GM21529 (cell line): Measurements from ENCODE around the gene INPP5F.
A peak's percentile ranks its signal among the peaks of the same experiment; 100 is the strongest.

Experiments used
- ATAC-seq: cut with Tn5 transposase; IDR thresholded peaks from one replicate; pipeline ENCODE4 v1.9.1; 2021; ENCODE audit not compliant: unreplicated experiment

Gene INPP5F, protein sequence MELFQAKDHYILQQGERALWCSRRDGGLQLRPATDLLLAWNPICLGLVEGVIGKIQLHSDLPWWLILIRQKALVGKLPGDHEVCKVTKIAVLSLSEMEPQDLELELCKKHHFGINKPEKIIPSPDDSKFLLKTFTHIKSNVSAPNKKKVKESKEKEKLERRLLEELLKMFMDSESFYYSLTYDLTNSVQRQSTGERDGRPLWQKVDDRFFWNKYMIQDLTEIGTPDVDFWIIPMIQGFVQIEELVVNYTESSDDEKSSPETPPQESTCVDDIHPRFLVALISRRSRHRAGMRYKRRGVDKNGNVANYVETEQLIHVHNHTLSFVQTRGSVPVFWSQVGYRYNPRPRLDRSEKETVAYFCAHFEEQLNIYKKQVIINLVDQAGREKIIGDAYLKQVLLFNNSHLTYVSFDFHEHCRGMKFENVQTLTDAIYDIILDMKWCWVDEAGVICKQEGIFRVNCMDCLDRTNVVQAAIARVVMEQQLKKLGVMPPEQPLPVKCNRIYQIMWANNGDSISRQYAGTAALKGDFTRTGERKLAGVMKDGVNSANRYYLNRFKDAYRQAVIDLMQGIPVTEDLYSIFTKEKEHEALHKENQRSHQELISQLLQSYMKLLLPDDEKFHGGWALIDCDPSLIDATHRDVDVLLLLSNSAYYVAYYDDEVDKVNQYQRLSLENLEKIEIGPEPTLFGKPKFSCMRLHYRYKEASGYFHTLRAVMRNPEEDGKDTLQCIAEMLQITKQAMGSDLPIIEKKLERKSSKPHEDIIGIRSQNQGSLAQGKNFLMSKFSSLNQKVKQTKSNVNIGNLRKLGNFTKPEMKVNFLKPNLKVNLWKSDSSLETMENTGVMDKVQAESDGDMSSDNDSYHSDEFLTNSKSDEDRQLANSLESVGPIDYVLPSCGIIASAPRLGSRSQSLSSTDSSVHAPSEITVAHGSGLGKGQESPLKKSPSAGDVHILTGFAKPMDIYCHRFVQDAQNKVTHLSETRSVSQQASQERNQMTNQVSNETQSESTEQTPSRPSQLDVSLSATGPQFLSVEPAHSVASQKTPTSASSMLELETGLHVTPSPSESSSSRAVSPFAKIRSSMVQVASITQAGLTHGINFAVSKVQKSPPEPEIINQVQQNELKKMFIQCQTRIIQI

DNA sequence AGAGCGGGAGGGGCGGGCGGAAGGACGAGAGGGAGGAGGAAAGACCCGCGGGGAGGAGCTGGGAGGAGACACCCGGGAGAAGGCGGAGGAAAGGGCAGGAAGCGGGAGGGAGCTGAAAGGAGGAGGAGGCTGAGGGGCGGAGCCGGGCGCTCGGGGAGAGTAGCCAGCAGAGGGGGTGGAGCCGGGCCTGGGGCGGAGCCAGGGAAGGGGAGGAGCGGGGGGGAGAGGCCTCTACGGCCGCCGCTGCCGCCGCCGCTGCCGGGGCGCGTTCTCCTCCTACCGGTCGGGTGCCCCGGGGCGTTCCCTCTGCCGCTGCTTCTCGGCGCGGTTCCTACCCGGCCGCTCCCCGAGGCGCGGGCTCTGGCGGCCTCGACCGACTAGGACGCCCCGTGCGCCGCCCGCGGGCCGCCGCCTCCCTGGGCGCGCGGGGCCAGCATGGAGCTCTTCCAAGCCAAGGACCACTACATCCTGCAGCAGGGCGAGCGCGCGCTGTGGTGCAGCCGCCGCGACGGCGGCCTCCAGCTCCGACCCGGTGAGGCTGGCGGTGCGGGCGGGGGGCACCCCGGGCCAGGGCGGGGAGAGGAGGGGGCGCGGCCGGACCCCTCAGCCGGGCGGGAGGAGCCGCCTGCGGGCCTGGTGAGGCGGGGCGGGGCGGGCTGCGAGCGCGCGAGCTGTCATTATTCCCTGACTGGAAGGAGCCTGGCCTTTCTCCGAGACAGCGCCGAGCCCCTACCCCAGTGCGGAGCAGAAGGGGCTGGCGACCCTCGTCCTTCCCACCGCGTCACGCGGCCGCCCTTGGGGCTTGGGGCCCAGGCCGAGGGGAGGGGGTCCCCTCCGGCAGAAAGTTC is at the start of gene INPP5F:
TSS of gene INPP5F (plus strand) at position 223 of the 848 bp plus-strand sequence. CDS start at position 436, 213 bp downstream.
- ATAC-seq, result peak; percentile 86

DNA sequence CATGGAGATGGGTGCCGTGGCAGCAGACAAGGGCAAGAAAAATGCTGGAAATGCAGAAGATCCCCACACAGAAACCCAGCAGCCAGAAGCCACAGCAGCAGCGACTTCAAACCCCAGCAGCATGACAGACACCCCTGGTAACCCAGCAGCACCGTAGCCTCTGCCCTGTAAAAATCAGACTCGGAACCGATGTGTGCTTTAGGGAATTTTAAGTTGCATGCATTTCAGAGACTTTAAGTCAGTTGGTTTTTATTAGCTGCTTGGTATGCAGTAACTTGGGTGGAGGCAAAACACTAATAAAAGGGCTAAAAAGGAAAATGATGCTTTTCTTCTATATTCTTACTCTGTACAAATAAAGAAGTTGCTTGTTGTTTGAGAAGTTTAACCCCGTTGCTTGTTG is 48.7 kb upstream of the INPP5F start:
- ATAC-seq, result no peak

DNA sequence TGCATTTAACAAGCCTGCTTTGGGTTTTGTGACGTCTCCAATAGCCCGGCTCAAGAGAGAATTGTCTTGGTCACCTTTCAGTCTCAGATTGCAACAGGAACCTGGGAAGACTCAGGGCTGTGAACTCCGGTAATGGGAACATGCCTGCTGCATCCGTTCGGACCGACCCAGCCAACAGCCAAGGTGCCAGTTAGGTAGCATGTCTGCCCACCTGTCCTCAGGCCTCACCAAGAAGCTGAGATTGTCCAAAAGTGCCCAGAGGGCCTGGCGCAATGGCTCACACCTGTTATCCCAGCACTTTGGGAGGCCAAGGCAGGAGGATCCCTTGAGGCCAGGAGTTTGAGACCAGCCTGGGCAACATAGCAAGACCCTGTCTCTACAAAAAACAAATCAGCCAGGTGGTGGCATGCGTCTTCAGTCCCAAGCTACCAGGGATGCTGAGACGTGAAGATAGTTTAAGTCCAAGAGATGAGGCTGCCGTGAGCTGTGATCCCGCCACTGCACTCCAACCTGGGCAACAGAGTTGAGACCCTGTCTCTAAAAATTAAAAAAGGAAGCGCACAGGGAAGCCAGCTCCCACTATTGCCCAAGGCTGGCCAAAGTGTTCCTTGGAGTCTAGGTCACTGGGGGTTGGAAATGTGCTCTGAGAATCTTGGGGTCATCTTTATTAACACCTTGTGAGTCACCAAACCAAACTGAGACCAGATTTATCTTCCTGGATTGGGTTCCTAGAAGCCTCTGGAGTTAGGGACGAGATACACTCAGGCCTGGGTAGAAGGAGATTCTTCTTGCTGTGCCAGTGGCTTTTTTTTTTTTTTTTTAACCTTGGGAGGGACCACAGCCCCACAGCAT is 47.7 kb upstream of the INPP5F start:
- no peak for ATAC-seq

DNA sequence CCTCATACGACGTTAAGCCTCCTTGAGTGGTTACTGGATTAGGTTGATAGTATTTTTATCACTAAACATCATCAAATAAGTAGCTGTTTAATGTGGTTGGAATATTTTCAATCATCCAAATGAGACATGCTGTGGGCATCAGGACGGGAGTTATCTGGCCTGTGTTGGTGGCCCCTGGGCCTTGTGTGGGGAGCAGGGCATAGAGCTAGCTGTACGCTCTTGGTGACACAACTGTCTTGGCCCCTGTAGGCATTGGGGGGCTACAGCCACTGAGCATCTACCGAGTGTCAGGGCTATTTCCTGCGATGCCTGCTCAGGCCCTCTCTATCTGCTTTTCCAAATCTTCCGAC is 46.4 kb upstream of the INPP5F start:
- no peak for ATAC-seq

DNA sequence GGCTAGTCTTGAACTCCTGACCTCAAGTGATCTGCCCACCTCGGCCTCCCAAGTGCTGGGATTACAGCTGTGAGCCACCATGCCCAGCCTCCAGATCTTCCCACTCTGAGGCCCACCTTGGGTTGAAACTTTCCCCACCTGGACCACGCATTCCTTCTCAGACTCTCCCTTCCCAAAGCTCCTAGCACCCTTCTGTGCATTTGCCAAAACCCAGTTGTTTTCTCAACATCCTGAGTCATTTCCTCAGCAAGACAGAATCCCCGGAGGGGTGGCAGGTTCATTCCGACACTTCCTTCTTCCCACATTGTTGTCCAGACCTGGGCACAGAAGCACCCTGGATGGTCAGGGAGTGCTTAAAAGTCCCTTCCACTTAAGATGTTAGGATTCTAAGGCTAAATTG is 45.8 kb upstream of the INPP5F start:
- no peak for ATAC-seq

DNA sequence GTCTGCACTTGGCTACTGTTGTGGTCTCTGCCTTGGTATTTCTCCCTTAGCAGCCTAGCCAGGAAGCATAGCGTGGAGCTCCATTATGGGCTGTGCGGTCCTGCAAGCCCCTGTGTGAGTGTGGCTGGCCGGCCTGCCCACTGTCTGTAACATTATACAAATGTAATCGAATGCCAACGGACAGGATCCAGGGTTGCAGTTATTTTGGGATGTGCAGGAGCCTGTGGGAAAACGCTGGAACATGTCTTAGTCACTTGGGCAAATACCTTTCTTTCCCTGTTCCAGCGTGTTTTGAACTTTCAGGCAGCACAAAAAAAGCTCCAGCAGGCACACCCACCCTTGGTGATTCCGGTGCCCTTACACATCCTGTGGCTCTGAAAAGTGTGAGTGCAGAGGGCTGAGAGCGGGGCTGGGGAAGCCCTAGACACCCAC is 45.2 kb upstream of the INPP5F start:
- no peak for ATAC-seq

DNA sequence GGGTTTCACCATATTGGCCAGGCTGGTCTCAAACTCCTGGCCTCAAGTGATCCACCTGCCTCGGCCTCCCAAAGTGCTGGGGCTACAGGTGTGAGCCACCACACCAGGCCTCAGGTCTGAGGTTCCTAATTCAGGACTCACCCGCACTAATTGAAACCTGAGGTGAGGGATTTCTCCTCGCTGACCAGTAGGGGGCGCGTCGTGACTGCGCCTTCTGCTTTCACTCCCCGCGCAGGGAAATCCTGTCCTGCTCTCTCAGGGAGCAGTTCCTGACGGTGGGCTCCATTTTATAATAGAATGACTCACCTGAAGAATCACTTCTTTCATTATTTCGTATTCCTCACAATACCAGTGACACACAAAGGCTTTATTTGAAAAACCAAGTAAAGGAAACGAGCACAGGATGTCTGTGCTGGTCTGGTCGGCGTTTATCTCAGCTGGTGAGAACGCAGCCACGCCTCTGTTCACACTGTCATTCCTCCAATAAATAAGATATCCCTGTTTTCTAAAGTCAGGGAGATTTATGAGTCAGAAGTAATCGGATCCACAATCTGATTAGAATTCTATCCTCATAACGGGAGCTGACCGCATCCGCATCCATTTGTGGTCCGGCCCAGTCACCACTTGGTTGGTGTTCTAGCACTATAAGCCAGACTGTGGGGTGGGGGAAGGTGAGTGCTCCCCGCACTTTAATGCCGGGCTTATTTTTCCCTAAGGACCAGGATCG is 39.2 kb upstream of the INPP5F start:
- ATAC-seq, result peak; percentile 77

DNA sequence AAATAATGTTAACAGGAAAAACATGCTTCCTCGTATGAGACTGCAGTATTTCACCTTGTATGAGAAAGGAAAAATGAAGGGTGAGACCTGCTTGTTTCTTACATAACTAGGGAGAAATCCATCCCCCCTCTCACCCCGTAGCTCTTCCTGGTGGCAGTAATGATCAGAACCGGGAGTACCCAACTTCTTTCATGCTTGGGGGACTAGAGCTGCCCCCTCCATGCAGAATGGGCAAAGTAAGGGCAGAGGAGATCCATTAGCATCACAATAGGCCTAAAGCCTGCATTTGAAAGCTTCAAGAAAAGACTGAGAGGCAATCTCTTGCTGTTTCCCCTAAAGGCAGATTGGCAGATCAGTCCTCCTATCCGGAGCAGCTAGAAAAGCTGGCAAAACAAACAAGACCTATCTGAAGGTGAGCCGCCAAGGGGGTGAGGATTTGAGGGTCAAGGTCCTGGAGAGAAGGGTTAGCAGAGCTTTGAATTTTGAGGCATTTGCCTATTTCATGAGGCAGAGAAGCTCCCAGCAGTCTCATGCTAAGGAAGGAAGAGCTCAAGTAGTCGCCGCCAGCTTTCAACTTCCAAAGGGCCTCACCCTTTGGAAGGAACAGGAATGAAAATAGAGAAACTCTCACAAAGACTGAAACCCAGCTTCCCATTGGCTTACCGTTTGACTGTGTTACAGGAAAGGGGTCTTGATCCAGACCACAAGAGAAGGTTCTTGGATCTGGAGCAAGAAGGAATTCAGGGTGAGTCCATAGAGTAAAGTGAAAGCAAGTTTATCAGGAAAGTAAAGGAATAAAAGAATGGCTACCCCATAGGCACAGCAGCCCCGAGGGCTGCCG is 38.4 kb upstream of the INPP5F start:
- ATAC-seq, result no peak

DNA sequence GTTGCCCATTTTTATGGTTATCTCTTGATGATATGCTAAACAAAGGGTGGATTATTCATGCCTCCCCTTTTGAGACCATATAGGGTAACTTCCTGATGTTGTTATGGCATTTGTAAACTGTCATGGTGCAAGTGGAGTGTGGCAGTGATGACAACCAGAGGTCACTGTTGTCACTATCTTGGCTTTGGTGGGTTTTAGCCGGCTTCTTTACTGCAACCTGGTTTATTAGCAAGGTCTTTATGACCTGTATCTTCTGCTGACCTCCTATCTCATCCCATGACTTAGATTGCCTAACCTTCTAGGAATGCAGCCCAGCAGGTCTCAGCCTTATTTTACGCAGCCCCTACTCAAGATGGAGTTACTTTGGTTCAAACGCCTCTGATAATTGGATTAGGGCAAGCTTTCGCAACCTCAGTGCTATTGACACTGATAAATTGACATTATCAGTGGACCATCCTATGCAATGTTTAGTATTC is 37.8 kb upstream of the INPP5F start:
- ATAC-seq, result no peak

DNA sequence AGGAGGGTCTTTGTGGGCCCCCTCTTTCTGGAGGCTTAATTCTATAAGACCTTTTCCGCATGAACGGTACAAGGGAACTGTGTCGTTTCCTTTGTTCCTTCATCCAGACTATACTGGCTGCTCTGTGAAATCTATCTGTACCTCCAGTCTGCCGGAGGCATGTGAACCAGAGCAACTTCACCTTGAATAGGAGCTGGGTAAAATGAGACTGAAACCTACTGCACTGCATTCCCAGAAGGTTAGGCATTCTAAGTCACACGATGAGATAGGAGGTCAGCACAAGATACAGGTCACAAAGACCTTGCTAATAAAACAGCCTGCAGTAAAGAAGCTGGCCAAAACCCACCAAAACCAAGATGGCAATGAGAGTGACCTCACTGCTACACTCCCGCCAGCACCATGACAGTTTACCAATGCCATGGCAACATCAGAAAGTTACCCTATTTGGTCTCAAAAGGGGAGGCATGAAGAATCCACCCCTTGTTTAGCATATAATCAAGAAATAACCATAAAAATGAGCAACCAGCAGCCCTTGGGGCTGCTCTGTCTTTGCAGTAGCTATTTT is 36.8 kb upstream of the INPP5F start:
- no peak for ATAC-seq

DNA sequence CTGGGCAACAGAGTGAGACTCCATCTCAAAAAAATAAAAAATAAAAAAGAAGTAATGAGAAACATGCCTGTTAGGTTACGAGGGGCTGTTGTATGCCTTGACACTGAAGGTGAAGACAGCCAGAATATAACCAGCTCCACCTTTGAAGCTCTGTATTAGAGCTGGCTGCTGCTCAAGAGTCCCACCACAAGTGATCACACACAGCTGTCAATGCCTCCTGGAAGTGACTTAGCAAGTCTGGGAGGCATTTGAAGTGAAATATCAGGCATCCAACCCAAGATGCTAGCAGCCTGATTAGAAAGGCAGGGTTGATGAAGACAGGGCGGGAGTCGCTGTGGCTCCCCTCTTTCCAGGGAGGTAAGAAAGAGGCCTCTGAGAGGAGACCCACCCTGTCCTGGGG is 34.1 kb upstream of the INPP5F start:
- no peak for ATAC-seq

DNA sequence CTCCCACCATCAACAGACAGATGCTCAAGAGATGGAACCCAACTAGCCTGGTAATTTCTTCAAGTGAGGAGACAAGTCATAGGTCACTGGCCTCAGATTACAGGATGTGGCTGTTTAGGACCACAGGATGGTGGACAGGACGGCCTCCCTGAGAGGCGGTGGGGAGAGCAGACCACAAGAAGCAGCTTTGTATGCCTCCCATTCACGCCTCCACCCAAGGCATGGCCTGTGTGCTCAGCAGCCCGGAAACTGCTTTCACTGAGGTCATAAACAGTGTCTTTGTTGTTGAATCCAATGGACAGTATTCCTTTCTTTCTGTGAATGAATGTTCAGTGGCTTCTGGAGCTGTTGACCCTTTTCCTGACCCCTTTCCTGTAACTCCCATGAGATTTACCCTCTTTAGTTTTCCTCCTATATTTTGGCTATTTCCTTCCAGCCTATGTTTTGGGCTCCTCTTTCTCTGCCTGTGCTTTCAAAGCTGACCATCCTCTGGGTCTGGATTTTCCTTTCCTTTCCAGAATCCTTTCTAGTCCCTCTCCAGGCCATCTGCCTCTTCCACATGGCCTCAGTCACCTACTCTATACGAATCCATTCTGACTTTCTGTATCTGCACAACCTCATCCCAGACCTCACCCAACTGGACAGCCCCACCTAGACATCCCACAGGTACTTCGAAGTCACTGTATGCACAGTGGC is 32.4 kb upstream of the INPP5F start:
- ATAC-seq, result peak; percentile 68

DNA sequence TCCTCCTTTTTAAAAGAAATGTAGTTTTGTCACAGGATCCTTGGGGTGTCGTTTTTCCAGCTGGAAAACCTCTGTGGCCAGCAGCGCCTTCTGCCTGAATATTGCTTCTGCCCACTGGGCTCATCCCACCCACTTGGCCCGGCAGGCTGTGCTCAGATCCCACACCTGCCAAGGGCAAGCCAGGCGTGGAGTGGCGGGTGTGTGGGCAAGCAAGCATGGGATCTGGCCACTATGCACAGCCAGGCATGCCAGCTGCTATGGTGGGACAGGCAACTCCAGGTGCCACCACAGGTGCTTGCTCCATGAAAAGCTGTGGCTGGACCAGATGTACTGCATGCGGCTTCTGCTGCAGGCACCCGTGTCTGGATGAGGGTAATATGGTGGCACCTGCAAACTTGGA is 31.2 kb upstream of the INPP5F start:
- no peak for ATAC-seq

DNA sequence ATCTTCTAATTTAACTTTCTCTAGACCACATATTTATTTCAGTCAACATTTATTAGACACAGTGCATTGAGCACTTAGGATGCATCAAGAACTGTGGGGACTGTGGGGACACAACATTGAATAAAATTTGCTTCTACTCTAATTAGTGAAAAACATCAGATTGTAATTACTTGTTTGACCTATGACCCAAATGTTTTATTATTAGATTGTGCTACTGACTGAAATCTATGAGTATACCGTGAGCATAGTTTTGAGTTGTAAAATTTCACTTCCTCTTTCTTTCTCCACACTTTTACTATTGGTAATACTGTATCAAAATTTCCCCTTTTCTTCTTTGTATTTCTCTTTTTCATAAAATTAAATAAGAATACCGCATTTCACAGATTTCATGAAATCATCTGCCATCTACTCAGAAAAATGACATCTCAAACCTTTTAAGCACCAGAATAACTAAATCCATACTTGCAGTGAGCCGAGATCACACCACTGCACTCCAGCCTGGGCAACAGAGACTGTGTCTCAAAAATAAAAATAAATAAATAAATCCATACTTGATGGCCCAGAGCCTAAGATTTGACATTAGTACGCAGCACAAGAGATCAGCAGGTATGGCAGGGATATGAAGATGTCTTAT is 25.4 kb upstream of the INPP5F start:
- peak; percentile 43 for ATAC-seq

DNA sequence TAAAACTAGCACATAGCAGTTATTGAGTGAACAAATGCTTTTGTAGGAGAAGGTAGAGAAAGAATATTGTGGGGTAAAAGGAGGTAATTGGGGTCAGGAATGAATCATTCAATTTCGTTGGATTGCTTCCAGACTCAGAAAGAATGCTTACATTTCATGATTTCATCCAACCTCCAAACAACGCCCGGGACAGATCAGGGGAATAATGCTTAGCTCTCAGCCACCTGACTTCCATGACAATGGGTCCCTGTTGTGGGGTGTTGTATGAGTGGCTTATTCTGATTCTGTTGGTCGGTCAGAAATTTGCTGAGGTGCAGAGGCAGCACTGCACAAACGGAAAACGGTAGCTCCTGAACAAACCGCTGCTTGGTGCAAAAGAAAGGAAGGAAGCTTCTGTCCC is 24.0 kb upstream of the INPP5F start:
- ATAC-seq, result no peak

DNA sequence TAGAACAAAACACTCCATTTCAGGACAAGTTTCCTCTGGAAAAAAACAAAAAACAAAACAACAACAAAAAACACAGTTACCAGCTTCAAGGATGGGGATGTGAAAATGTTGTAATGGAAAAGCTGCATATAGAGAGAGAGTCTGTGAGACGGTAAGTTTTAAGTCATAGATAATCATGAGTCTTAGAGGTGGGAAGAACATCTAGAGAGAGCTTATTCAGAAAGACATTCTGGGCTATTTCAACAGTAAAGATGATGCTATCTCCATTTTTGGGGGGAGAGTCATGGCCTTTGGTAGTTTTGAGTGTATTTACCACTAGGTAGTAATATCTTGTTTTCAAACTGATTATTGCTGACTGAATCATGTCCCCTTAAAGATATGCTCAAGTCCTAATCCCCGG is 23.3 kb upstream of the INPP5F start:
- ATAC-seq, result no peak
